Left renal pelvis (tissue), 4 donors: ENCODE measurements around the gene HEMK1. TPM values are rescaled to one million over a fixed set of nuclear protein-coding genes. Genes with fewer than 3 reads are reported as not detected.

Experiments used
- DNase-seq, 4 donors: peaks; one replicate each; pipeline ENCODE4 v3.0.0-alpha.2; 2013; ENCODE audit warnings: low read depth in 4 of 4, low spot score in 3 of 4
- polyA plus RNA-seq, 4 donors: library from polyadenylated mRNA; unstranded; fragments of 120-200 nt; gene quantifications; one replicate each; pipeline ENCODE4 v1.2.1, GENCODE V29; 2013; ENCODE audit not compliant: insufficient read length in 4 of 4

Gene HEMK1
- polyA plus RNA-seq, 4 donors: 18.8 to 28.2 (median 20.9) TPM

- no peak for DNase-seq
Observed at GRCh38 chr3:50630394-50630793, 61.1 kb downstream of the HEMK1 start.

- no peak for DNase-seq
Observed at GRCh38 chr3:50630877-50631276, 61.6 kb downstream of the HEMK1 start.

GRCh38 chr3:50632450-50632849 is 63.1 kb downstream of the HEMK1 start:
- no peak for DNase-seq

- no peak for DNase-seq
Observed at GRCh38 chr3:50633230-50633790, 64.0 kb downstream of the HEMK1 start.

GRCh38 chr3:50635066-50635465 is 65.7 kb downstream of the HEMK1 start:
- no peak for DNase-seq

- DNase-seq: no peak
Observed at GRCh38 chr3:50637011-50637410, 67.7 kb downstream of the HEMK1 start.

GRCh38 chr3:50637945-50638344 is 68.6 kb downstream of the HEMK1 start:
- DNase-seq: no peak

- DNase-seq: no peak
Observed at GRCh38 chr3:50639055-50639494, 69.8 kb downstream of the HEMK1 start.

GRCh38 chr3:50642382-50642781 is 73.1 kb downstream of the HEMK1 start:
- no peak for DNase-seq

- no peak for DNase-seq
Observed at GRCh38 chr3:50644561-50644960, 75.2 kb downstream of the HEMK1 start.

GRCh38 chr3:50645378-50645777 is 76.1 kb downstream of the HEMK1 start:
- DNase-seq: no peak

Other genes with a start within 250 kb of the HEMK1 start
- gene HYAL2, start 246.8 kb upstream of the HEMK1 start, polyA plus RNA-seq: 10 to 100 TPM; 58.0 to 72.5 (median 67.3) TPM
- 10 to 100 TPM; 15.8 to 27.0 (median 24.3) TPM for gene TUSC2, start 241.3 kb upstream of the HEMK1 start, polyA plus RNA-seq
- 10 to 100 TPM; 15.7 to 36.9 (median 21.0) TPM for gene RASSF1, start 228.7 kb upstream of the HEMK1 start, polyA plus RNA-seq
- 1 to 10 TPM; 3.1 to 4.1 (median 3.3) TPM for gene ZMYND10, start 223.8 kb upstream of the HEMK1 start, polyA plus RNA-seq
- gene NPRL2, start 218.7 kb upstream of the HEMK1 start, polyA plus RNA-seq: 10 to 100 TPM; 23.9 to 35.7 (median 30.5) TPM
- 10 to 100 TPM; 12.5 to 16.3 (median 13.5) TPM for gene CYB561D2, start 218.7 kb upstream of the HEMK1 start, polyA plus RNA-seq
- 10 to 100 TPM; 32.4 to 44.0 (median 33.5) TPM for gene TMEM115, start 210.0 kb upstream of the HEMK1 start, polyA plus RNA-seq
- 10 to 100 TPM in 3 of 4 donors, 1 to 10 TPM in 1; 7.2 to 17.1 (median 15.0) TPM for gene CACNA2D2, start 65.9 kb upstream of the HEMK1 start, polyA plus RNA-seq
- gene C3orf18, start 1.8 kb upstream of the HEMK1 start, polyA plus RNA-seq: 10 to 100 TPM; 15.4 to 21.3 (median 19.4) TPM
- gene CISH, start 42.3 kb downstream of the HEMK1 start, polyA plus RNA-seq: 10 to 100 TPM; 26.8 to 33.6 (median 31.0) TPM
- gene MAPKAPK3, start 47.6 kb downstream of the HEMK1 start, polyA plus RNA-seq: 10 to 100 TPM; 22.1 to 58.2 (median 53.8) TPM
- 1 to 10 TPM; 1.3 to 1.8 (median 1.6) TPM for gene DOCK3, start 105.4 kb downstream of the HEMK1 start, polyA plus RNA-seq